DND-41 (cell line): ENCODE measurements around the gene RAB11FIP3.

Experiments used
- EZH2 ChIP-seq: IDR thresholded peaks from 3 replicates; pipeline ENCODE4 v1.6.1; 2012; ENCODE audit warnings: borderline replicate concordance, low read depth, mild to moderate bottlenecking, moderate library complexity, low read length, inconsistent platforms; ENCODE audit not compliant: severe bottlenecking
- TF ChIP-seq, protein P1 (sequence below): IDR thresholded peaks from 2 replicates; pipeline ENCODE4 v1.5.1; 2012; ENCODE audit warnings: borderline replicate concordance, low read length, moderate library complexity, mild to moderate bottlenecking; ENCODE audit not compliant: poor library complexity, severe bottlenecking; ENCODE audit errors: extremely low read depth

DNA sequence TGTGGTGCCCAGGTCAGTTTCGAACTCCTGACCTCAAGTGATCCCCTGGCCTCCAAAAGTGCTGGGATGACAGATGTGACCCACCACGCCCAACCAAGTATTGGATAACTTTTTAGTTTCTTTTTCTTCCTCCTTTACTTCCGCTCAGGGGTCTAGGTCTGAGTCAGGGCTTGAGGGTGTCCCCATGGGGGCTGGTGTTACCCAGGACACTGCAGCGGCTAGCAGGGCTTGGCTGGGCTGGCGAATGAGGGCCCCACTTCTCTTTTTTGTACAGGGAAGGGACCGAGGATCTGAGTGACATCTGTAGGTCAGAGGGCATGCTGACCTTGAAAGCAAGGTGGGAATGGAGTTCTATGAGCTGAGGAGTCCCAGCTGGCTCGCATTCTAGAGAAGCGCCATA is 24.9 kb downstream of the RAB11FIP3 start:
- TF ChIP-seq, protein P1, sequence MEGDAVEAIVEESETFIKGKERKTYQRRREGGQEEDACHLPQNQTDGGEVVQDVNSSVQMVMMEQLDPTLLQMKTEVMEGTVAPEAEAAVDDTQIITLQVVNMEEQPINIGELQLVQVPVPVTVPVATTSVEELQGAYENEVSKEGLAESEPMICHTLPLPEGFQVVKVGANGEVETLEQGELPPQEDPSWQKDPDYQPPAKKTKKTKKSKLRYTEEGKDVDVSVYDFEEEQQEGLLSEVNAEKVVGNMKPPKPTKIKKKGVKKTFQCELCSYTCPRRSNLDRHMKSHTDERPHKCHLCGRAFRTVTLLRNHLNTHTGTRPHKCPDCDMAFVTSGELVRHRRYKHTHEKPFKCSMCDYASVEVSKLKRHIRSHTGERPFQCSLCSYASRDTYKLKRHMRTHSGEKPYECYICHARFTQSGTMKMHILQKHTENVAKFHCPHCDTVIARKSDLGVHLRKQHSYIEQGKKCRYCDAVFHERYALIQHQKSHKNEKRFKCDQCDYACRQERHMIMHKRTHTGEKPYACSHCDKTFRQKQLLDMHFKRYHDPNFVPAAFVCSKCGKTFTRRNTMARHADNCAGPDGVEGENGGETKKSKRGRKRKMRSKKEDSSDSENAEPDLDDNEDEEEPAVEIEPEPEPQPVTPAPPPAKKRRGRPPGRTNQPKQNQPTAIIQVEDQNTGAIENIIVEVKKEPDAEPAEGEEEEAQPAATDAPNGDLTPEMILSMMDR = no peak
- TF ChIP-seq EZH2 = no peak
